HFFc6 (cell line): ENCODE results near the gene MID1IP1. TPM values are rescaled to one million over a fixed set of nuclear protein-coding genes. Genes with fewer than 3 reads are reported as not detected.

Source experiments
- DNase-seq: peaks from one replicate; pipeline ENCODE4 v3.0.0-alpha.2; 2018
- H3K27ac Mint-ChIP-seq: 2 replicates; pipeline ENCODE4 v1.8.0; 2020; ENCODE audit warnings: mild to moderate bottlenecking, mixed read lengths
- H3K27me3 Mint-ChIP-seq: 2 replicates; pipeline ENCODE4 v1.8.0; 2021; ENCODE audit warnings: mild to moderate bottlenecking, moderate library complexity, mixed read lengths; ENCODE audit not compliant: insufficient read depth
- H3K36me3 Mint-ChIP-seq: 2 replicates; pipeline ENCODE4 v1.8.0; 2021; ENCODE audit warnings: low read depth, mixed read lengths
- H3K4me1 Mint-ChIP-seq: 2 replicates; pipeline ENCODE4 v1.8.0; 2020; ENCODE audit warnings: low read depth, mixed read lengths
- H3K4me3 Mint-ChIP-seq: 2 replicates; pipeline ENCODE4 v1.8.0; 2020; ENCODE audit warnings: mild to moderate bottlenecking, moderate library complexity, mixed read lengths
- H3K9me3 Mint-ChIP-seq: 2 replicates; pipeline ENCODE4 v1.8.0; 2020; ENCODE audit warnings: mild to moderate bottlenecking, mixed read lengths
- CTCF ChIP-seq: fragments of 200-600 bp; sonication (generic); IDR thresholded peaks from 2 replicates; pipeline ENCODE4 v1.5.0; 2021; ENCODE audit warnings: antibody characterized with exemption, mild to moderate bottlenecking
- long read RNA-seq: library from polyadenylated mRNA; unstranded; transcript quantifications from one replicate; pipeline ENCODE4 v2.0.0, GENCODE V29; 2019
- total RNA-seq, 6 experiments: library from RNA; stranded (reverse); fragmentation: NEBNext Ultra II Directional; extraction: Animal tissue kit (Norgen Biotek cat#: 25700); gene quantifications; 2 replicates in 1 of 6; 3 replicates in 5 of 6; pipeline ENCODE4 v1.2.3, GENCODE V29; 2021

The MID1IP1 gene
- total RNA-seq = 10 to 100 TPM; 17.3 to 22.5 (median 18.5) TPM
- long read RNA-seq, partial matches to known transcripts = 0 of 1 reads
- long read RNA-seq, other reads (novel, unspliced or antisense) = 0 of 1 reads

GRCh38 chrX:38800981-38801845 is at the start of gene MID1IP1:
Gene MID1IP1 (plus strand): TSS chrX:38801459. CDS start chrX:38804947, 3,488 bp downstream.
- H3K36me3 Mint-ChIP-seq = peaks cover 4% of the 10 kb centered on the region; the same call in 1 of the 2 replicates
- H3K9me3 Mint-ChIP-seq = no peaks in the 10 kb centered on the region
- H3K27ac Mint-ChIP-seq = peak within 1 kb of the TSS; percentile 97
- peak within 1 kb of the TSS; percentile 100 for H3K4me3 Mint-ChIP-seq
- TF ChIP-seq CTCF = no peak
- H3K4me1 Mint-ChIP-seq = peaks cover 55% of the 10 kb centered on the region
- no peaks in the 10 kb centered on the region; the same call in 1 of the 2 replicates for H3K27me3 Mint-ChIP-seq
- DNase-seq = peak; percentile 87

- Mint-ChIP-seq H3K4me3 (no peak overlapping the region), H3K27me3 (peaks cover 12% of the 10 kb centered on the region)
- peak; percentile 26 for DNase-seq
These were observed 47.0 kb upstream of the MID1IP1 start for GRCh38 chrX:38754102-38754790.

GRCh38 chrX:38754818-38755718 is 46.2 kb upstream of the MID1IP1 start:
- Mint-ChIP-seq H3K9me3 (no peaks in the 10 kb centered on the region), H3K27me3 (peaks cover 13% of the 10 kb centered on the region), H3K4me3 (no peak overlapping the region), H3K36me3 (no peaks in the 10 kb centered on the region), H3K27ac (no peak overlapping the region), H3K4me1 (no peaks in the 10 kb centered on the region)
- no peak for DNase-seq
- no peak for TF ChIP-seq CTCF

More at GRCh38 chrX:38754102-38754790, 47.0 kb upstream of the MID1IP1 start:
- no peak overlapping the region for H3K27ac Mint-ChIP-seq
- TF ChIP-seq CTCF = peak; percentile 79
- no peaks in the 10 kb centered on the region for H3K36me3 Mint-ChIP-seq
- H3K4me1 Mint-ChIP-seq = no peaks in the 10 kb centered on the region
- no peaks in the 10 kb centered on the region for H3K9me3 Mint-ChIP-seq

- H3K4me1 Mint-ChIP-seq = no peaks in the 10 kb centered on the region
- peaks cover 11% of the 10 kb centered on the region; the same call in 1 of the 2 replicates for H3K27me3 Mint-ChIP-seq
- no peak overlapping the region for H3K4me3 Mint-ChIP-seq
- H3K27ac Mint-ChIP-seq = no peak overlapping the region
- no peak for DNase-seq
- no peaks in the 10 kb centered on the region for H3K36me3 Mint-ChIP-seq
- H3K9me3 Mint-ChIP-seq = no peaks in the 10 kb centered on the region
- no peak for TF ChIP-seq CTCF
These were observed 40.4 kb upstream of the MID1IP1 start for GRCh38 chrX:38760883-38761282.

- no peaks in the 10 kb centered on the region for H3K9me3 Mint-ChIP-seq
These were observed 33.2 kb upstream of the MID1IP1 start for GRCh38 chrX:38768079-38768478.

More at GRCh38 chrX:38768079-38768478, 33.2 kb upstream of the MID1IP1 start:
- H3K36me3 Mint-ChIP-seq = no peaks in the 10 kb centered on the region
- no peak overlapping the region for H3K27ac Mint-ChIP-seq
- H3K27me3 Mint-ChIP-seq = peaks cover 4% of the 10 kb centered on the region; the same call in 1 of the 2 replicates
- H3K4me3 Mint-ChIP-seq = no peak overlapping the region
- TF ChIP-seq CTCF = peak; percentile 67; the same call in 1 of the 2 replicates
- no peaks in the 10 kb centered on the region for H3K4me1 Mint-ChIP-seq
- DNase-seq = peak; percentile 6
